ENCODE results near the gene AOX1.

The AOX1 gene

GRCh38 chr2:200649724-200650123 is 63.9 kb downstream of the AOX1 start:
- Histone ChIP-seq H3K4me2 (ENCODE audit: insufficient read depth, low read length) (no peak overlapping the region), H3K27me3 (ENCODE audit: insufficient read depth, low read length, poor library complexity) (peaks cover 5% of the 10 kb centered on the region), H3K4me1 (ENCODE audit: insufficient read depth, low read length) (no peaks in the 10 kb centered on the region), H3K79me2 (ENCODE audit: insufficient read depth, low read length) (no peaks in the 10 kb centered on the region), H3K9ac (ENCODE audit: low read depth, low read length) (no peak overlapping the region), H2AFZ (ENCODE audit: low read depth, low read length) (no peak overlapping the region), H3K4me3 (ENCODE audit: low read depth in 1 of 2, low read length in 2 of 2) (no peak overlapping the region), H3K27ac (ENCODE audit: low read length) (no peak overlapping the region), H3K36me3 (ENCODE audit: insufficient read depth, low read length) (no peaks in the 10 kb centered on the region), H3K9me3 (ENCODE audit: insufficient read depth, low read length, severe bottlenecking) (no peaks in the 10 kb centered on the region), H4K20me1 (ENCODE audit: insufficient read depth, low read length) (no peaks in the 10 kb centered on the region)
- TF ChIP-seq, protein P1, sequence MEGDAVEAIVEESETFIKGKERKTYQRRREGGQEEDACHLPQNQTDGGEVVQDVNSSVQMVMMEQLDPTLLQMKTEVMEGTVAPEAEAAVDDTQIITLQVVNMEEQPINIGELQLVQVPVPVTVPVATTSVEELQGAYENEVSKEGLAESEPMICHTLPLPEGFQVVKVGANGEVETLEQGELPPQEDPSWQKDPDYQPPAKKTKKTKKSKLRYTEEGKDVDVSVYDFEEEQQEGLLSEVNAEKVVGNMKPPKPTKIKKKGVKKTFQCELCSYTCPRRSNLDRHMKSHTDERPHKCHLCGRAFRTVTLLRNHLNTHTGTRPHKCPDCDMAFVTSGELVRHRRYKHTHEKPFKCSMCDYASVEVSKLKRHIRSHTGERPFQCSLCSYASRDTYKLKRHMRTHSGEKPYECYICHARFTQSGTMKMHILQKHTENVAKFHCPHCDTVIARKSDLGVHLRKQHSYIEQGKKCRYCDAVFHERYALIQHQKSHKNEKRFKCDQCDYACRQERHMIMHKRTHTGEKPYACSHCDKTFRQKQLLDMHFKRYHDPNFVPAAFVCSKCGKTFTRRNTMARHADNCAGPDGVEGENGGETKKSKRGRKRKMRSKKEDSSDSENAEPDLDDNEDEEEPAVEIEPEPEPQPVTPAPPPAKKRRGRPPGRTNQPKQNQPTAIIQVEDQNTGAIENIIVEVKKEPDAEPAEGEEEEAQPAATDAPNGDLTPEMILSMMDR (IDR thresholded peaks at IDR 0.05; ENCODE audit: borderline replicate concordance, extremely low read depth, low read length, poor library complexity, severe bottlenecking), result no peak
- TF ChIP-seq EZH2 (IDR thresholded peaks at IDR 0.05; ENCODE audit: borderline replicate concordance, low read depth, low read length, severe bottlenecking), result no peak
- no peak for ATAC-seq (ENCODE audit: insufficient read depth, low read depth)
- DNase-seq, result no peak

GRCh38 chr2:200650195-200650594 is 64.4 kb downstream of the AOX1 start:
- no peak overlapping the region for H3K4me3 ChIP-seq (ENCODE audit: low read depth in 1 of 2, low read length in 2 of 2)
- no peaks in the 10 kb centered on the region for H3K9me3 ChIP-seq (ENCODE audit: insufficient read depth, low read length, severe bottlenecking)
- H3K36me3 ChIP-seq (ENCODE audit: insufficient read depth, low read length), result no peaks in the 10 kb centered on the region
- H3K27me3 ChIP-seq (ENCODE audit: insufficient read depth, low read length, poor library complexity), result peaks cover 7% of the 10 kb centered on the region
- no peak for ATAC-seq (ENCODE audit: insufficient read depth, low read depth)
- no peaks in the 10 kb centered on the region for H4K20me1 ChIP-seq (ENCODE audit: insufficient read depth, low read length)
- H3K27ac ChIP-seq (ENCODE audit: low read length), result no peak overlapping the region
- H3K4me2 ChIP-seq (ENCODE audit: insufficient read depth, low read length), result no peak overlapping the region
- H2AFZ ChIP-seq (ENCODE audit: low read depth, low read length), result no peak overlapping the region
- DNase-seq, result no peak
- TF ChIP-seq, protein P1 (IDR thresholded peaks at IDR 0.05; ENCODE audit: borderline replicate concordance, extremely low read depth, low read length, poor library complexity, severe bottlenecking), result no peak
- TF ChIP-seq EZH2 (IDR thresholded peaks at IDR 0.05; ENCODE audit: borderline replicate concordance, low read depth, low read length, severe bottlenecking), result no peak
- no peak overlapping the region for H3K9ac ChIP-seq (ENCODE audit: low read depth, low read length)
- H3K79me2 ChIP-seq (ENCODE audit: insufficient read depth, low read length), result no peaks in the 10 kb centered on the region
- H3K4me1 ChIP-seq (ENCODE audit: insufficient read depth, low read length), result no peaks in the 10 kb centered on the region

GRCh38 chr2:200652158-200652557 is 66.3 kb downstream of the AOX1 start:
- TF ChIP-seq EZH2 (IDR thresholded peaks at IDR 0.05; ENCODE audit: borderline replicate concordance, low read depth, low read length, severe bottlenecking), result no peak
- TF ChIP-seq, protein P1 (IDR thresholded peaks at IDR 0.05; ENCODE audit: borderline replicate concordance, extremely low read depth, low read length, poor library complexity, severe bottlenecking), result no peak
- Histone ChIP-seq H3K79me2 (ENCODE audit: insufficient read depth, low read length) (no peaks in the 10 kb centered on the region), H2AFZ (ENCODE audit: low read depth, low read length) (no peak overlapping the region), H3K27ac (ENCODE audit: low read length) (no peak overlapping the region), H3K9me3 (ENCODE audit: insufficient read depth, low read length, severe bottlenecking) (no peaks in the 10 kb centered on the region), H3K4me1 (ENCODE audit: insufficient read depth, low read length) (no peaks in the 10 kb centered on the region), H3K9ac (ENCODE audit: low read depth, low read length) (no peak overlapping the region), H3K4me3 (ENCODE audit: low read depth in 1 of 2, low read length in 2 of 2) (no peak overlapping the region), H3K27me3 (ENCODE audit: insufficient read depth, low read length, poor library complexity) (peaks cover 6% of the 10 kb centered on the region), H3K4me2 (ENCODE audit: insufficient read depth, low read length) (no peak overlapping the region), H3K36me3 (ENCODE audit: insufficient read depth, low read length) (no peaks in the 10 kb centered on the region), H4K20me1 (ENCODE audit: insufficient read depth, low read length) (no peaks in the 10 kb centered on the region)
- ATAC-seq (ENCODE audit: insufficient read depth, low read depth) (no peak), DNase-seq (no peak)

DNA sequence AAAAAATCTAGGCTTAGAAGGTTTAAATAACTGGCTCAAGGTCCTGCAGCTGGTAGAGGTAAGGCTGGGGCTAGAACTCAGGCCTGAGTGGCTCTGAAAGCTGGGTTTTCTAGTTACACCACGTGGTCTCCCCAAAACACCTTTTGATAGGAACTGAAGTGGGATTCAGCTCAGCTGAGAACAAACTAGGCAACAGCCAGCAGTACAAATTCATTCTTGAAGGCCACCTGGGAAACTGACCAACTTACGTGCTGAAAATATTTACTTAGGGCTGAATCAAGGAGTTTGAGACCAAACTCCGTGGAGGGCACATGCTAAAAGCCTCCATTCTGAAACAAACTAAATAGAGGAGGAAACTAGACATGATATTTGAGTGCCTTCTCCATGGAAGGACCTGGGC is 67.2 kb downstream of the AOX1 start:
- H3K9ac ChIP-seq (ENCODE audit: low read depth, low read length), result no peak overlapping the region
- H3K27me3 ChIP-seq (ENCODE audit: insufficient read depth, low read length, poor library complexity), result peaks cover 6% of the 10 kb centered on the region

More for the DNA sequence above, 67.2 kb downstream of the AOX1 start:
- no peaks in the 10 kb centered on the region for H3K4me1 ChIP-seq (ENCODE audit: insufficient read depth, low read length)
- no peak overlapping the region for H2AFZ ChIP-seq (ENCODE audit: low read depth, low read length)
- H3K4me3 ChIP-seq (ENCODE audit: low read depth in 1 of 2, low read length in 2 of 2), result no peak overlapping the region
- H3K36me3 ChIP-seq (ENCODE audit: insufficient read depth, low read length), result no peaks in the 10 kb centered on the region
- no peak overlapping the region for H3K4me2 ChIP-seq (ENCODE audit: insufficient read depth, low read length)
- H4K20me1 ChIP-seq (ENCODE audit: insufficient read depth, low read length), result no peaks in the 10 kb centered on the region
- no peak for DNase-seq
- no peak overlapping the region for H3K27ac ChIP-seq (ENCODE audit: low read length)
- TF ChIP-seq, protein P1 (IDR thresholded peaks at IDR 0.05; ENCODE audit: borderline replicate concordance, extremely low read depth, low read length, poor library complexity, severe bottlenecking), result no peak
- no peak for TF ChIP-seq EZH2 (IDR thresholded peaks at IDR 0.05; ENCODE audit: borderline replicate concordance, low read depth, low read length, severe bottlenecking)
- no peak for ATAC-seq (ENCODE audit: insufficient read depth, low read depth)
- H3K79me2 ChIP-seq (ENCODE audit: insufficient read depth, low read length), result no peaks in the 10 kb centered on the region
- H3K9me3 ChIP-seq (ENCODE audit: insufficient read depth, low read length, severe bottlenecking), result no peaks in the 10 kb centered on the region

All from DND-41 (cell line).